OCI-LY3 (cell line): ENCODE data around the gene CARD11.

ENCODE experiments used
- EZH2phosphoT487 ChIP-seq: fragments of 200-600 bp; shearing (Covaris generic); IDR thresholded peaks from 2 replicates; pipeline ENCODE4 v1.6.1; 2018; ENCODE audit warnings: antibody characterized with exemption, mixed run types, low read depth
- TF ChIP-seq, protein P1 (sequence below): fragments of 200-600, 300-600 bp; sonication (generic); IDR thresholded peaks from 2 replicates; pipeline ENCODE4 v1.5.1; 2014; ENCODE audit warnings: antibody characterized with exemption, low read length, low read depth

DNA sequence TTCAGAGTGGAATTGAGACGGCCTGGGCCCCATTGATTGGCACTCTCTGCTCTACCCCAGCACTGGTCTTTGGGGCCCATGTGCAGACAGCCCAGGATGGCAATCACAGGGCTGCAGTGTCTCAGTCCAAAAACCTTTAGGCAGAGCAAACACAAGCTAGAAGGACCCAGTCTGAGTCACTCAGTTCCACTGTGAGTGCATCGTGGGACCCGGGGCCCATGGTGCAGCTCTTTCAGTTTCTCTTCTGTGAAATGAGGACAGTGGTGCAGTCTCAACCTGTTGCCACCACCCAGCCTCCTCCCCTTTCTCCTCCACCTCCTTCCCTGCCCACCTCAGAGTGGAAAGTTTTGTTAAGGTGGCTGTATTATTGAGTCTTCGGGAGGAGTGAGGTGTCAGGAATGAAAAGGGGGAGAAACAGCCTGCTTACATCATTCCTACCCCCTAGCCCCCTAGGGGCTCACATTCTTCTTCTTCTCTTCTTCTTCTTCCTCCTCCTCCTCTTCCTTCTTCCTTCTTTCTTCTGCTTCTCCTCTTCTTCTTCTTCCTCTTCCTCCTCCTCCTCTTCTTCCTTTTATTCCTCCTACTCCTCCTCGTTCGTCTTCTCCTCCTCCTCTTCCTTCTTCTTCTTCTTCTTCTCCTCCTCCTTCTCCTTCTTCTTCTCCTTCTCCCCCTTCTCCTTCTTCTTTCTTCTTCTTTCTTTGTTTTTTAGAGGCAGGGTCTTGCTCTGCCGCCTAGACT is 19.5 kb upstream of the CARD11 start:
- TF ChIP-seq, protein P1, sequence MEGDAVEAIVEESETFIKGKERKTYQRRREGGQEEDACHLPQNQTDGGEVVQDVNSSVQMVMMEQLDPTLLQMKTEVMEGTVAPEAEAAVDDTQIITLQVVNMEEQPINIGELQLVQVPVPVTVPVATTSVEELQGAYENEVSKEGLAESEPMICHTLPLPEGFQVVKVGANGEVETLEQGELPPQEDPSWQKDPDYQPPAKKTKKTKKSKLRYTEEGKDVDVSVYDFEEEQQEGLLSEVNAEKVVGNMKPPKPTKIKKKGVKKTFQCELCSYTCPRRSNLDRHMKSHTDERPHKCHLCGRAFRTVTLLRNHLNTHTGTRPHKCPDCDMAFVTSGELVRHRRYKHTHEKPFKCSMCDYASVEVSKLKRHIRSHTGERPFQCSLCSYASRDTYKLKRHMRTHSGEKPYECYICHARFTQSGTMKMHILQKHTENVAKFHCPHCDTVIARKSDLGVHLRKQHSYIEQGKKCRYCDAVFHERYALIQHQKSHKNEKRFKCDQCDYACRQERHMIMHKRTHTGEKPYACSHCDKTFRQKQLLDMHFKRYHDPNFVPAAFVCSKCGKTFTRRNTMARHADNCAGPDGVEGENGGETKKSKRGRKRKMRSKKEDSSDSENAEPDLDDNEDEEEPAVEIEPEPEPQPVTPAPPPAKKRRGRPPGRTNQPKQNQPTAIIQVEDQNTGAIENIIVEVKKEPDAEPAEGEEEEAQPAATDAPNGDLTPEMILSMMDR: no peak
- no peak for TF ChIP-seq EZH2phosphoT487
